GM21786 (cell line): Measurements from ENCODE around the gene STRAP.
"Not testable (repeated sequence)": the region's sequence is repeated elsewhere in the genome, so short reads cannot be mapped to it uniquely, and the experiment has no call there.

ENCODE experiments used
- ATAC-seq: cut with Tn5 transposase; IDR thresholded peaks from one replicate; pipeline ENCODE4 v1.9.1; 2021; ENCODE audit not compliant: unreplicated experiment

STRAP gene

DNA sequence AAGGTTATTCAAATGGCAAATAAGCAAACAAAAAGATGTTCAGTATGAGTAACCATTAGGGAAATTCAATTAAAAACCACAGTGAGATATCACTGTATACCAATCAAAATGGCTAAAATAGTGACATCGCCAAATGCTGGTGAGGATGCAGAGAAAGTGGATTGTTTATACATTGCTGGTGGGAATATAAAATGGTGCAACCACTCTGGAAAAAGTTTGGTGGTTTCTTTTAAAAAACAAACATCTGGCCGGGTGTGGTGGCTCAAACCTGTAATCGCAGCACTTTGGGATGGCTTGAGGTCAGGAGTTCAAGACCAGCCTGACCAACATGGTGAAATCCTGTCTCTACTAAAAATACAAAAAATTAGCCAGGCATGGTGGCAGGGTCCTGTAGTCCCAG, 14.0 kb upstream of the STRAP start:
- ATAC-seq: no peak

DNA sequence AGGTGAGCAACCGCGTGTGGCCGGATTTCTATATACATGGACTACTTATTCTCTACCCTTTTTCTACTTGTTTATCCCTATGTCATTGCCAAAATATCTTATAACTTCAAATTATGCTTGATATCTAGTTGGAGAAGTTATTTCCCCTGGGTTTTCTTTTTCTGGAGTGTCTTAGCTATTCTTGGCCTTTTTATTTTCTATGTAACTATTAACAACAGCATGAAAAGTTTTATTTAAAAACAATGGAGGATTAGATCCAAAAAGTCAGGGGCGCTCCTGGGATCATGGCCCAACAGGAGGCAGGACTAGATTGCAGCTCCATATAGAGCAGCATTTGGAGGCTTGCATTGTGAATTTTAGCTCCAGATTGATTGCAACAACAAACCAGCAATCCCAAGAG, 8.6 kb upstream of the STRAP start:
- no peak for ATAC-seq

DNA sequence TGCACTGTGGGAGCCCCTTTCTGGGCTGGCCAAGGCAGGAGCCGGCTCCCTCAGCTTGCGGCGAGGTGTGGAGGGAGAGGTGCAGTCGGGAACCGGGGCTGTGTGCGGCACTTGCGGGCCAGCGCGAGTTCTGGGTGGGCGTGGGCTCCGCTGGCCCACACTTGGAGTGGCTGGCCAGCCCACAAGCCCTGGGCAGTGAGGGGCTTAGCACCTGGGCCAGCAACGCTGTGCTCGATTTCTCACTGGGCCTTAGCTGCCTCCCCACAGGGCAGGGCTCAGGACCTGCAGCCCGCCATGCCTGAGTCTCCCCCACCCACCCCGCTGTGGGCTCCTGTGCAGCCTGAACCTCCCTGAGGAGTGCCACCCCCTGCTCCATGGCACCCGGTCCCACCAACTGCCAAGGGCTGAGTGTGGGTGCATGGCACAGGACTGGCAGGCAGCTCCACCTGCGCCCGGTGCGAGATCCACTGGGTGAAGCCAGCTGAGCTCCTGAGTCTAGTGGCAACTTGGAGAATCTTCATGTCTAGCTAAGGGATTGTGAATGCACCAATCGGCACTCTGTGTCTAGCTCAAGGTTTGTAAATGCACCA, 7.5 kb upstream of the STRAP start:
- not testable (repeated sequence) for ATAC-seq

DNA sequence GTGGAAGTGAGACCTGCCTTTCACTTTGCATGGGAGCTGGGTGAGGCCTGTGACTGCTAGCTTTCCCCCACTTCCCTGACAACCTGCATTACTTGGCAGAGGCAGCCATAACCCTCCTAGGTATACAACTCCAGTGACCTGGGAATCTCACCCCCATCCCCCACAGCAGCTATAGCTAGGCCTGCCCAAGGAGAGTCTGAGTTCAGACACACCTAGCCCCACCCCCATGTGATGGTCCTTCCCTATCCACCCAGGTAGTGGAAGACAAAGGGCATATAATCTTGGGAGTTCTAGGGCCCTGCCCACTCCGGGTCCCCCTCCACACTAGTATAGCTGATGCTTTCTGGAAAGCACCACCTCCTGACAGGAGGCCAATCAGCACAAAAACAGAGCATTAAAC, 6.3 kb upstream of the STRAP start:
- no peak for ATAC-seq

DNA sequence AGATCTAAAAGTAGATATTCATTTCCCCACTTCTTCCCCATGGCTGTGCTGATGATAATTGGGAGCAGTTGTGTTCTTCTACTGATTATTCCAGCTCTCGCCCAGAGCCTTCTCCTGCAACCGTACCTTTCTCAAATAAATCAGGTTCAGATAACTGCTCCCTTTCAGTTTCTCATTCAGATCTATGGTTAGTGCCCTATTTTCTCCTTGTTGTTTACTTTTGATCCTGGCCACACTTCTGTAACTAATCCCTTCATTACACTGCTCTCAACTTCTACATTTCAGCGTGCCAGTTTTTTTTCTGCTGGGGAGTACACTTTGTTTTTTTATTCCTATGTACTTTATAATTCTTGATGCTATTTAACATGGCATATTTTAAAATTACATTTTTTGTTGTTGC, 2.8 kb upstream of the STRAP start:
- no peak for ATAC-seq

DNA sequence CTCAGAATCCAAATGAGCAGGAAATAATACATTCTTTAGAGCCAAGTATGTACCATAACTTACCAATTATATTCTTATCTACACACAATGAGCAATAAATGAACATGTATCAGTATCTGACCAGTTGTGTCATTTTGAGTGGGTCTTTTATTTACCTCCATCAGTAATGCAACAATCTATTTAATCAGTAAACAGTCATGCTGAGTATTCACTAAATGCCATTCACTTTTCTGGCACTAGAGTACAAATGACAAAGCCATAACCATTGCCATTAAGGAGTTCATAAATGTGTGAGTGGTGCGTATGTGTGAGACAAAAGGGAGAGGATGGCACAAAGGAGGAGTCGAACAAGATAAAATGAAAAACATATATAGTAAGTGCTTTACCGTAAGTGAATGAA, 1.5 kb upstream of the STRAP start:
- no peak for ATAC-seq

DNA sequence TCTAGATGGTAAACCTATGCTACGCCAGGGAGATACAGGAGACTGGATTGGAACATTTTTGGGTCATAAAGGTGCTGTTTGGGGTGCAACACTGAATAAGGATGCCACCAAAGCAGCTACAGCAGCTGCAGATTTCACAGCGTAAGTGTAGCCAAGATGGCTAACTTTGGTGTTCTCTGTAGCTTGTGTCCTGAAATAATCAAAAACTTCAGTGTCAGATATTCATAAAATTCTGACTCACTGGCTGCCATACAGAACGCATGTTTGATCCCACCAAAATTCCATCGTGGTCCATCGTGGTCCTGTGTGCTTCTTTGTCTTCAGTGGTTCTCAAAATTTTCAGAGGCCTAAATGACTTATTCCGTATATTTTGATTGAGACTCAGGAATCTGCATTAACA, 1.3 kb downstream of the STRAP start:
- ATAC-seq: no peak

DNA sequence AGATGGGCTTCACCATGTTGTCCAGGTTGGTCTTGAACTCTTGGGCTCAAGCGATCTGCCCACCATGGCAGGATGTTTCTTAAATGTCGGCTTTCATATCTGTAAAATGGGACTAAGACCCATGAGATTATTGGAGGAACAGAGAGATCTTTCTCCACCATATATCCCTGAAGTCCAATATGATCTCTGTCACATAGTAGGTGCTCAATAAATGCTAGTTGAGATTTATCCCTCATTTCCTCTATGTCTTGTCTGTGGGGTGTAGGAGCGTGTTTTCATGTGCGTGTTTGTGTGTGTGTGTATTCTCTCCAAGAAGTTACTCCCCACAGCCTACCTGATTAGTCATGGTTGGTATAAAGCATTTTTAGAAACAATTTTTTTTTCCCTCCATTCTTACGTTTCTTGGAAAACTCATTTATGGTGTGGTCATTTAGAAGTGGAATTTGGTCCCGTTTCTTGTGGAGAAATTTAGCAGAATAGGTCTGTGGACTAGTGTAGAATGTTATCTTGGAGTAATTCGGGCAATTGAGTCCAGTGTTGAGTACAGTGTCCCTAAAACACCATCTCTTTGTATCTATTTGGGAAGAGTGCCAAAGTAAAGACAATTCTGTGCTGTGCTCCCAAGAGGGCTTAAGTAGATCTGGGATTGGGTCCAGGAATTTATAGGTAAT, 4.3 kb downstream of the STRAP start:
- ATAC-seq: no peak

DNA sequence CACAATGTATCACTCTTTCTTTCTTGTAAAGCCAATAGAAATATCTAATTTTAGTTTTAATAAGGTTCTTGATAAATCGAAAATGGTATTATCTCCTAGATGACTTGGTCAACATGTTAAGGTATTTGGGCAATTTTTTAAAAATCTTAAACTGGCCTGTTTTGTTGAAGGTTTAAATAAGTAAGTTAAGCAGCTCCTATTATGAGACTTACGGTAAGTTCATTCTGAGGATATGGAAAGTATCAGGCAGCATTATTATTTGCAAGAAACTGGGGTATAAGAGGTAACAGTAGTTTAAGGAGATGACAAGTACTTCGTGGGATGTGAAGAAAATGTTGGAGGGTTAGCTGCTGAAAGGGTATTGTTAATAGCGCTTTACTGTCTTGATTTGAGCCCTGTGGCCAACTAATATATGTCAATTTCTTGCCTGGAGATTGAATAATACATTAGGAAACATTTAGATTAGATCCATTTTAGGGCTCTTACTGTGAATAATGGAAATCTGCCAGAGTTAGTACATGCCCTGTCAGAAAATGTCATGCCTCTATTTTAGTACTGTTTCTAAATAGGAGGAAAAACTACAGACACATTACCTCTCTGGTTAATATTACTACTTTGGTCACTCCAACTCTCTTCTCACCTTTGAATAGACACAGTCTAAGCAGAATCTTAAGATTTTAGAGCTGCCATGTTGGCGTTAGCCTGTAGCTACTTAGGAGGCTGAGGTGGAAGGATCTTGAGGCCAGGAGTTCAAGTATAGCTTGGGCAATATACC, 5.0 kb downstream of the STRAP start:
- ATAC-seq: no peak

DNA sequence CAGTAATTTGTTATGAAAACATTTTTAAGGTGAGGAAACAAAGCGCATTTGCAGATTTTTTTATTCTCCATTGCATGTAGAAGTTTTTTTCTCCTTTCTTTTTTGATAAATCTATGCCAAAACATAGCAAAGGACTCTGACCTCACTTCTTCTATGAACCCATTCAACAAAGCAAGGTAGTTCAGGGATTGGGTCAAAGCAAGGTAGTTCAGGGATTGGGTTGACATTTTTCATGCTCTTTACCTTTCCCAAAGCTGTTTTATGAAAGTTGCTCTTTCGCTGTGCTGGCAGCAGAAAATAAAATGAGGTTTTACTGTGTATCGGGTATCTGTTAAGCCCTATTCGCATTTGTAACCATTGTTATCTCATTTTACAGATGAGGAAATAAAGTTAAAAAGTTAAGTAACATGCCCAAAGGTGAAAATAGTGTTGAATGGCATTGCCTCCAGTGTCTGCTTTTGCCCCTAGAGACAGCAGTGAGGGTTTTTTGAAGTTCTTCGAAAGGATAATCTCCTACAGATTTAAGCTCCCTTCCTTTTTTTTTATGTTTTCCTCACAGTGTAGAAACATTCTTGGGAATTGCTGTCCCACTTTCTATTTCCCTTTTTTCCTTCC, 10.6 kb downstream of the STRAP start:
- ATAC-seq: no peak

DNA sequence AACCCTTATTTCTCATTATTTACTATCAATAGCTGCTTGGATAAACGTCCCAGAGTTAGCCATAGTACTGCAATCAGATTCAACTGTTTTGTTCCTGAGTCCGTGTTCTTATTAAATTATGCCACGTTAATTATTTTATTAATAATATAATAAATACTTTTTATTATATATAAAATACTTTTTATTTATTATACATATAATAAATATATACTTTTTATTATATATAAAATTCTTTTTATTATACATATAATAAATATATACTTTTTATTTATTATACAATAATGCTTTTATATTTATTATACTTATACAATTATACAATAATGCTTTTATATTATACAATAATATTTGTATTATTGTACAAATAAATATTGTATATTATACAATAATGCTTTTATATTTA, 11.1 kb downstream of the STRAP start:
- ATAC-seq: no peak

DNA sequence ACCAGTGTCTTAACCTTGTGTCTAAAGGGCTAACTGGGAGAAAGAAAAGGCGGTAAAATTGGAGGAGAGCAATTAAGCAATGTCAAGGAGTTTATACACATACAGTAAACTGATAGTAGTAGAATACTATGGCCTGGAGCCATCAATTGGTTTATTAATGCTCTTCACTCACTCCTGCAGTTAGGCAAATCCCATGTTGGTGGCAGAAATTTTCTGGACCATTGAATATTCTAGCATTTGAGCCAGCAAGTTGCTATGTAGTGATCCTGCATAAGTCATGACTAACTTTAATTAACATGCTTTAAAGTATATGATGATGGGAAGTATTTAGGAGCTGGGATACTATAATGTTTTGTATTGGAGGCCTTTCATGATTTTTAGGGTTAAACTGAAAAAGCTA, 14.7 kb downstream of the STRAP start:
- ATAC-seq: no peak

DNA sequence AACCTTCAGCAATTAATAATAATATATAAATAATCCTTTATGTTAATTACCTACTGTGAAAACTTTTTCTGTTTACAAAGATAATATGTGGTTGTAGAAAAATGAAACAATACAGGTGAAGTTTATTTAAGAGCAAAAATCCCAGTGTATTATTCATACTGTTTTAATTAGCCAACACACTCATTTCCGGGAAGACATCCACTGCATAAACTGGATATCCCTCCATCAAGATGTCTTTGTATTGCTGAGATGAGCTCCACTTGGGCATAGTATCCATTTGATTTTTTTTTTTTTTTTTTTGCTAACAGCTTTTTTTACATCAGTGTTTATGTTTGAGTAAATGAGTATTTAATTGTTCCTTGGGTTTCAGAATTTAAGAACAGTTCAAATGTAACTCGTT, 15.2 kb downstream of the STRAP start:
- no peak for ATAC-seq

DNA sequence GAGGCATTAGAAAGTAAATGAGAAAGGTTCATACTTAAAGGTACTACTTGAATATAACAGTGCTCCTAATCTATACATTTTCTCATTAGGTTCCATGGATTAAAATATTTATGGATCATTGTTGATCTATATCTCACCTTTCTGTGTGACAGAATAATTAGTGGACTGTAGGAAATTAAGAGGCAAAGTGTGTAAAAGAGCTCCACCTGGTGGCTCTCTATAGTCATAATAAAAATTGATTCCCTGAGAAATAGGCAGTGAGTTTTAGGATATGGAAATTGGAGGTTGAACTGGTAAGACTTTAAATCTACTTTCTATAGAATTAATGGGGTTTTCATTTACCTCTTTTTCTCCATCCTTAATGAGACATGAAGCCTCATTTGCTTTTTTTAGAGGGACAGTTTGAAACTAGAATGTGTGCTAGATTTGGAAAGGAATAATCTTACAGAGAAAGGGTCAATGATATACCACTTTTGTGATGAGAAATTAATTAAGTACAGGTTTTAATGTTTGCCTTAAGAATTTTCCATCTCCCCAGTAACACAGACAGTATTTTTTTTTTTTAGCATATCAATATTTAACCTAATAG, 17.2 kb downstream of the STRAP start:
- ATAC-seq: peak; percentile 59

DNA sequence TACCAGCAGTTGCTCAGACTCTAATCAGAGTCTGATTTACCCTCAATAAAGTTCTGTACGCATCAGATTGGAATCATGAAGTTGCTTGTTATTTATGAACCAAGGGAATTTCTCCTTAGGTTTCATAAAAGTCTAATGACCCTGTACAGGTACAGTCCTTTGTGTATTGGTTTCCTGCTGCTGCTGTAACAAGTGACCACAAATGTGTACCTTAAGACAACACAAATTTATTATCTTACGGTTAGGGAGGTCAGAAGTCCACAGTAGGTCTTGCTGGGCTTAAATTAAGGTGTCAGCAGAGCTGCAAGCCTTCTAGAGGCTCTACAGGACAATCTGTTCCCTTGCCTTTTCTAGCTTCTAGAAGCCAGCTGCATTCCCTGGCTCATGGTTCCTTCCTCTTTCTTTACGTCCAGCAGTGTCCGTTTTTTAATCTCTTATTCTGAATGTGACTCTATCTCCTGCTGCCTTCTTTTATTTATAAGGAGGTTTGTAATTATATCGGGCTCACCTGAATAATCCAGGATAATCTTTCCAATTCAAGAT, 22.3 kb downstream of the STRAP start:
- ATAC-seq: no peak

DNA sequence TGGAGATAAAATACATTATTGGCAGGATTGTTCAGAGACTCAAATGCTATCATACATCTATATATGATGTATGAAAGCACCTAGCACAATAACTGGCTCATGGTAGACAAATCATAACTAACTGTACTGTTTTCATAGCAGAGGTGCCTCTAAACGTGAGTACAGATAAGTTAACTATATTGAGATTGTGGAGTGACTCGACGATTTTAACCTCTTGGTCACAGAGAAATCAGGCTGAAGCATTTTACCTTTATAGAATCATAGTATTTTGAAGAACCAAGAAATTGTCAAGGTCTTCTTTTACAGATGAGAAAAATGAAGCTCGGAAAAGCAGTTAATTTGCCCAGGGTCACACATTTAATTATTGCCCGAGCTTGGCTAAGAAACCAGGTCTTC, 28.3 kb downstream of the STRAP start:
- no peak for ATAC-seq

DNA sequence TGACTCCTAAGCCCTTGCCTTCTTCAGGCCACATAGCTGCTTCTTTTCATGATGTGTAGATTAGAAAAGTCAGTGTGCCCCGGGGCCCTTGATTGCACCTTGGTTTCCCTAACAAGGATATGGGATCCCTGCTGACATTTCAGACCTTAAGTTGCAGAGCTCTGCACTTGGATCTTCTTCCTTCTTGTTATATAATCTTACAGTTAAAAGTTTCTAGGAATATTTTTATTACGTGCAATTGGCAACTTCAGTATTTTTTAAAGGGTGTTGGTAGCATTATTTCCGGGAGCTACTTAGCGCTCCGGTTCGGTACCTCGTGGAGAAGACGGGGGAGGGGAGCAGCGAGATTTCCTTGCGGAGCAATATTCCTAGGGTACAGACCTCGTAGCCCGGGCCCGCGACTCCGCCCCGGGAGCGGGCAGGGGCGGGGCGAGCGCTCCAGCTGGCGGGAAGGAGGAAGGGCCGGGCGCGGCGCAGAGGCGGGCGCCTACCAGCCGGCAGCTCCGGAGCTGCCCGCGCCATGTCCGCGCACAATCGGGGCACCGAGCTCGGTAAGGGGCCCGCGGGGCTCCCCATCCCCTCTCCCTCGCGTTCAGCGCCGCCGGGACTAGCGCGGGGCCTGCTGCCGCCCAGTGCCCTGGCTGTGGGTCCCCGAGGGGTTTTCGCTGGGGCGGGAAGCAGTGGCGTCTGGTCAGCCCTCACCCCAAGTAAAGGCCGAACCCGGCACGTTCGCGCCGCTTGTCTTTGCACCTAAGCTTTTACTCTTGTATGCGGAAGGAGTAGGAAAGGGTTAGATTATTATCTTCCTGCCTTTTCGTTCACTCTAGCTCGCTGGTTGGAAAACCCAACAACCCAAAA, 28.9 kb downstream of the STRAP start, which contains the start of gene DERA:
TSS of gene DERA (plus strand) at position 469 of the 858 bp plus-strand sequence. CDS start at position 521, 52 bp downstream.
- ATAC-seq: peak; percentile 88

DNA sequence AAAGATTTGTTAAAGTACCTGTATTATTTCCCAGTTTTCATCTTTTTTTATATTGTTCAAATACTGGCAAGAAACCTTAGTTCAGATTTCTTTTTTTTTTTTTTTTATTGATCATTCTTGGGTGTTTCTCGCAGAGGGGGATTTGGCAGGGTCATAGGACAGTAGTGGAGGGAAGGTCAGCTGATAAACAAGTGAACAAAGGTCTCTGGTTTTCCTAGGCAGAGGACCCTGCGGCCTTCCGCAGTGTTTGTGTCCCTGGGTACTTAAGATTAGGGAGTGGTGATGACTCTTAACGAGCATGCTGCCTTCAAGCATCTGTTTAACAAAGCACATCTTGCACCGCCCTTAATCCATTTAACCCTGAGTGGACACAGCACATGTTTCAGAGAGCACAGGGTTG, 29.7 kb downstream of the STRAP start:
- ATAC-seq: not testable (repeated sequence)

DNA sequence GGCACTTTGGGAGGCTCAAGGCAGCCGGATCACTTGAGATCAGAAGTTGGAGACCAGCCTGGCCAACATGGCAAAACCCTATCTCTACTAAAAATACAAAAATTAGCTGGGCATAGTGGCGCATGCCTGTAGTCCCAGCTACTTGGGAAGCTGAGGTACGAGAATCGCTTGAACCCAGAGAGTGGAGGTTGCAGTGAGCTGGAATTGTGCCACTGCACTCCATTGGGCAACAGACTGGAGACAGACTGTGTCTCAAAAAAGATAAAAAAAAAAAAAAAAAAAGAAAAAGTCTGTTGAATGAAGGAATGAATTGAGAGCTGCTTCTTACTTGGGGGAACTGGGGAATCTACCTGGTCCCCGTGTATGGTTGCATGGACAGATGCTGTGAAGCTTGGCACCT, 31.9 kb downstream of the STRAP start:
- ATAC-seq: not testable (repeated sequence)

DNA sequence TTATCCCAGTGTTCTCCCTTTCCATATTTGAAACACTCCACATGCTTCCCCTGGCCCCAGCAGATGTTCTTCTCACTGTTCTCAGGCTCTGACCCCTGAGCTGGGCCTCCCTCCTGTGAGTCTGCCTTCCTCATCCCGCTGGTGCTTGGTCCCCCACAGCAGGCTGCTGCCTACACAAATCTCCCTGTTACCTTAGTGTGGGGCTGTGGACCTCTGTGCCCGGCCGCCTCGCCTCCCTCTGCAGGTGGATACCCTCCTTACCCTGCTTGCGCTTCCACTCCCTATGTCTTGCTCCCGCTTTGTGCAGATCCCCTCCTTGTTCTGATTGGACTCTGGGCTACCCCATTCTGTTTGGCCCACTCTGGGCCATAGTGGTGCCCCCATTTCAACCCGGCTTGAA, 35.9 kb downstream of the STRAP start:
- no peak for ATAC-seq
